Measurements from ENCODE around the gene ITPR1. TPM values are rescaled to one million over a fixed set of nuclear protein-coding genes. Genes with fewer than 3 reads are reported as not detected.

Gene ITPR1
- total and polyA plus RNA-seq, 11 donors = 8.9 to 55.8 (median 19.9) TPM

GRCh38 chr3:4693620-4694019 lies 200.5 kb downstream of the ITPR1 start:
- Histone ChIP-seq H3K4me3 (no peak overlapping the region), H3K27ac (no peak overlapping the region), H3K9me3 (peaks cover 0 to 20% (median 0%) of the 10 kb centered on the region in 12 donors), H3K27me3 (no peaks in the 10 kb centered on the region), H3K4me1 (no peaks in the 10 kb centered on the region), H3K36me3 (peaks cover 0 to 96% (median 75%) of the 10 kb centered on the region in 9 donors)
- ATAC-seq (no peak), DNase-seq (no peak)
- 87 to 88% (median 87%) methylated on average over 13 of the region's 13 CpGs for WGBS, 4 donors
- no peak for TF ChIP-seq POLR2A (IDR thresholded peaks at IDR 0.05)
- TF ChIP-seq CTCF (IDR thresholded peaks at IDR 0.05) = no peak
- intact Hi-C loops (cut with DNase I) = no loop called here

GRCh38 chr3:4695846-4696245 lies 202.7 kb downstream of the ITPR1 start:
- WGBS, 4 donors = 90 to 94% (median 93%) methylated on average over 2 of the region's 2 CpGs
- no peak for DNase-seq
- no peak overlapping the region for H3K27ac ChIP-seq
- intact Hi-C loops (cut with DNase I) = no loop called here
- no peak for ATAC-seq
- H3K4me3 ChIP-seq = no peak overlapping the region
- no peaks in the 10 kb centered on the region for H3K27me3 ChIP-seq
- no peaks in the 10 kb centered on the region for H3K4me1 ChIP-seq
- H3K36me3 ChIP-seq = peaks cover 0 to 95% (median 66%) of the 10 kb centered on the region in 9 donors
- TF ChIP-seq POLR2A (IDR thresholded peaks at IDR 0.05) = no peak
- TF ChIP-seq CTCF (IDR thresholded peaks at IDR 0.05) = no peak
- no peaks in the 10 kb centered on the region for H3K9me3 ChIP-seq

- peaks cover 0 to 95% (median 66%) of the 10 kb centered on the region in 9 donors for H3K36me3 ChIP-seq
- ATAC-seq (no peak), DNase-seq (no peak)
- no peak overlapping the region for H3K27ac ChIP-seq
- no peaks in the 10 kb centered on the region for H3K4me1 ChIP-seq
- no peak for TF ChIP-seq POLR2A (IDR thresholded peaks at IDR 0.05)
- no peak for TF ChIP-seq CTCF (IDR thresholded peaks at IDR 0.05)
- WGBS, 4 donors = 82 to 95% (median 92%) methylated on average over 4 of the region's 4 CpGs
- intact Hi-C loops (cut with DNase I) = no loop called here
- H3K4me3 ChIP-seq = no peak overlapping the region
- H3K9me3 ChIP-seq = no peaks in the 10 kb centered on the region
- H3K27me3 ChIP-seq = no peaks in the 10 kb centered on the region
Measured at GRCh38 chr3:4696266-4696665, 203.1 kb downstream of the ITPR1 start.

GRCh38 chr3:4698125-4698821 lies 205.1 kb downstream of the ITPR1 start:
- TF ChIP-seq POLR2A (IDR thresholded peaks at IDR 0.05) (no peak), CTCF (IDR thresholded peaks at IDR 0.05) (no peak)
- Histone ChIP-seq H3K9me3 (no peaks in the 10 kb centered on the region), H3K36me3 (peaks cover 0 to 93% (median 69%) of the 10 kb centered on the region in 9 donors), H3K27ac (no peak overlapping the region), H3K4me1 (peaks cover 0 to 9% (median 0%) of the 10 kb centered on the region in 12 donors), H3K4me3 (no peak overlapping the region), H3K27me3 (no peaks in the 10 kb centered on the region)
- no peak for ATAC-seq
- 95 to 98% (median 96%) methylated on average over 3 of the region's 3 CpGs for WGBS, 4 donors
- intact Hi-C loops (cut with DNase I) = no loop called here
- DNase-seq = no peak

All from heart left ventricle (tissue), 16 donors.